ENCODE data around the gene MAPK7.

DNA sequence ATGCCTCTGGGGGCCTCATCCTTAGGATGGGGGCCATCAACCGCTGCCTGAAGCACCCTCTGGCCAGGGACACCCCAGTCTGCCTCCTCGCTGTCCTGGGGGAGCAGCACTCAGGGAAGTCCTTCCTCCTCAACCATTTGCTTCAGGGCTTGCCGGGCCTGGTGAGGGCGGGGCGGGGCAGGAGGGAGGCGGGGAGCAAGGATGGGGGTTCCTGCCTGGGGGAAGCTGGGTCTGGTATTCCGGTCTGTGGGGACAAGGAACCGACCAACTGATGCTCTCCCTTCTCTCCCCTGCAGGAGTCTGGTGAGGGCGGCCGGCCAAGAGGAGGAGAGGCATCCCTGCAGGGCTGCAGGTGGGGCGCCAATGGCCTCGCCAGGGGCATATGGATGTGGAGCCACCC is 34.7 kb downstream of the MAPK7 start:
- TF ChIP-seq, protein P1, sequence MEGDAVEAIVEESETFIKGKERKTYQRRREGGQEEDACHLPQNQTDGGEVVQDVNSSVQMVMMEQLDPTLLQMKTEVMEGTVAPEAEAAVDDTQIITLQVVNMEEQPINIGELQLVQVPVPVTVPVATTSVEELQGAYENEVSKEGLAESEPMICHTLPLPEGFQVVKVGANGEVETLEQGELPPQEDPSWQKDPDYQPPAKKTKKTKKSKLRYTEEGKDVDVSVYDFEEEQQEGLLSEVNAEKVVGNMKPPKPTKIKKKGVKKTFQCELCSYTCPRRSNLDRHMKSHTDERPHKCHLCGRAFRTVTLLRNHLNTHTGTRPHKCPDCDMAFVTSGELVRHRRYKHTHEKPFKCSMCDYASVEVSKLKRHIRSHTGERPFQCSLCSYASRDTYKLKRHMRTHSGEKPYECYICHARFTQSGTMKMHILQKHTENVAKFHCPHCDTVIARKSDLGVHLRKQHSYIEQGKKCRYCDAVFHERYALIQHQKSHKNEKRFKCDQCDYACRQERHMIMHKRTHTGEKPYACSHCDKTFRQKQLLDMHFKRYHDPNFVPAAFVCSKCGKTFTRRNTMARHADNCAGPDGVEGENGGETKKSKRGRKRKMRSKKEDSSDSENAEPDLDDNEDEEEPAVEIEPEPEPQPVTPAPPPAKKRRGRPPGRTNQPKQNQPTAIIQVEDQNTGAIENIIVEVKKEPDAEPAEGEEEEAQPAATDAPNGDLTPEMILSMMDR (conservative IDR thresholded peaks at IDR 0.05 in 1 of 2, IDR thresholded peaks at IDR 0.05 in 1 of 2; ENCODE audit: extremely low read depth in 1 of 2, insufficient read depth in 1 of 2, low read depth in 1 of 2, low read length in 2 of 2), result no peak
- no peak for TF ChIP-seq EZH2 (IDR thresholded peaks at IDR 0.05; ENCODE audit: borderline replicate concordance, low read length)
